ENCODE results near the gene GABBR2. TPM values are rescaled to one million over a fixed set of nuclear protein-coding genes. Genes with fewer than 3 reads are reported as not detected.

GABBR2 gene
- total RNA-seq, 1 donor, result 0.27 TPM

GRCh38 chr9:98485706-98486105 lies 223.0 kb downstream of the GABBR2 start:
- TF ChIP-seq CTCF (IDR thresholded peaks at IDR 0.05; ENCODE audit: insufficient read depth, low read length), result no peak
- no peak for DNase-seq (ENCODE audit: low read depth)
- H3K4me3 ChIP-seq (ENCODE audit: low read depth, low read length), result no peak overlapping the region

- no peak for TF ChIP-seq CTCF (IDR thresholded peaks at IDR 0.05; ENCODE audit: insufficient read depth, low read length)
- no peak overlapping the region for H3K4me3 ChIP-seq (ENCODE audit: low read depth, low read length)
- peak; percentile 50 for DNase-seq (ENCODE audit: low read depth)
These were observed 224.6 kb downstream of the GABBR2 start for GRCh38 chr9:98484162-98484561.

GRCh38 chr9:98482226-98482625 lies 226.5 kb downstream of the GABBR2 start:
- H3K4me3 ChIP-seq (ENCODE audit: low read depth, low read length), result no peak overlapping the region
- no peak for DNase-seq (ENCODE audit: low read depth)
- TF ChIP-seq CTCF (IDR thresholded peaks at IDR 0.05; ENCODE audit: insufficient read depth, low read length), result no peak

- H3K4me3 ChIP-seq (ENCODE audit: low read depth, low read length), result no peak overlapping the region
- DNase-seq (ENCODE audit: low read depth), result no peak
- TF ChIP-seq CTCF (IDR thresholded peaks at IDR 0.05; ENCODE audit: insufficient read depth, low read length), result no peak
These were observed 227.1 kb downstream of the GABBR2 start for GRCh38 chr9:98481676-98482075.

- TF ChIP-seq CTCF (IDR thresholded peaks at IDR 0.05; ENCODE audit: insufficient read depth, low read length), result no peak
- H3K4me3 ChIP-seq (ENCODE audit: low read depth, low read length), result no peak overlapping the region
- no peak for DNase-seq (ENCODE audit: low read depth)
These were observed 228.5 kb downstream of the GABBR2 start for GRCh38 chr9:98479967-98480847.

GRCh38 chr9:98479449-98479848 lies 229.3 kb downstream of the GABBR2 start:
- no peak for DNase-seq (ENCODE audit: low read depth)
- no peak for TF ChIP-seq CTCF (IDR thresholded peaks at IDR 0.05; ENCODE audit: insufficient read depth, low read length)
- no peak overlapping the region for H3K4me3 ChIP-seq (ENCODE audit: low read depth, low read length)
